NCI-H82 treated with DMSO at 0.1 percent for 48 hours (cell line): ENCODE results near the gene SEMA4C.

ENCODE experiments used
- DNase-seq: peaks from one replicate; lab custom pipeline; 2025; ENCODE audit not compliant: unreplicated experiment; lab: John Stamatoyannopoulos, UW

The SEMA4C gene

GRCh38 chr2:96823198-96823597, 46.7 kb downstream of the SEMA4C start:
- DNase-seq: no peak

DNA sequence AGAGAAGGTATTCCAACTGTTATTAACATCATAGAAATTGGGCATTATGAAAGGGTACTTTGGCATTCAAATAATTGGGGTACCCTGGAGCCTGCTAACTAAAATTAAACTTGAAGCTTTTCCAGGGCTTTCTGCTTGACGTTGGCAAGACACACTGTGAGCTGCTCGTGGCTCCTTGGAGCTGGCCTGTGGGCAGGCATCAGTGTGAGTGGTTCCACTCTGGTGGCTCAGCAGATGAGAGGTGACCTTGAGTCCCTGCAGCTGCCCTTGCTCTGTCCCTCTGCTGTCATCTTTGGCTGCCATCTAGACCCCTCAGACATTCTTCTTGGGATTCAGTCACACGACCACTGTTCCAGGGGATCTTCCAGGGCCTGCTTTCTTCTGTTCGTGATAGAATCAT, 47.1 kb downstream of the SEMA4C start:
- DNase-seq: no peak

GRCh38 chr2:96821113-96821675, 48.7 kb downstream of the SEMA4C start:
- no peak for DNase-seq

- no peak for DNase-seq
Observed at GRCh38 chr2:96819876-96820511, 49.9 kb downstream of the SEMA4C start.

GRCh38 chr2:96819128-96819875, 50.6 kb downstream of the SEMA4C start:
- no peak for DNase-seq

DNA sequence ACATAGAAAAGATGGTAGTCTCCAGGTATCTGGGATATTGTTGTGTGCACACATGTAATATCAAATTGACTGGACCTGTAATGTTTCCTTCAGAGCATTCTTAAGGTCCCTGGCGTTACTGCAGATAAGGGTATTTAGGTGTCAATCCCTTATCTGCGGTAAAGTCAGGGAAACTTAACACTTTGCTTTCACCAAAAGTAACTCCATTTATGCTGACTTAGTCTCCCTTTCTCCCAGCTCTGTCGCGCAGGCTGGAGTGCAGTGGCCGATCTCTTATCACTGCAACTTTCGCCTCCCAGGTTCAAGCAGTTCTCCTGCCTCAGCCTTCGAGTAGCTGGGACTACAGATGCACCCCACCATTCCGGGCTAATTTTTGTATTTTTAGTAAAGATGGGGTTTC, 52.0 kb downstream of the SEMA4C start:
- no peak for DNase-seq

GRCh38 chr2:96816836-96817702, 52.8 kb downstream of the SEMA4C start:
- no peak for DNase-seq

- peak; percentile 72 for DNase-seq
Observed at GRCh38 chr2:96816127-96816835, 53.6 kb downstream of the SEMA4C start, which contains the start of gene CNNM3. TSS of gene CNNM3 (plus strand) at chr2:96816268. CDS start at chr2:96816278, 10 bp downstream.

GRCh38 chr2:96815326-96816126, 54.4 kb downstream of the SEMA4C start:
- peak; percentile 41 for DNase-seq

DNA sequence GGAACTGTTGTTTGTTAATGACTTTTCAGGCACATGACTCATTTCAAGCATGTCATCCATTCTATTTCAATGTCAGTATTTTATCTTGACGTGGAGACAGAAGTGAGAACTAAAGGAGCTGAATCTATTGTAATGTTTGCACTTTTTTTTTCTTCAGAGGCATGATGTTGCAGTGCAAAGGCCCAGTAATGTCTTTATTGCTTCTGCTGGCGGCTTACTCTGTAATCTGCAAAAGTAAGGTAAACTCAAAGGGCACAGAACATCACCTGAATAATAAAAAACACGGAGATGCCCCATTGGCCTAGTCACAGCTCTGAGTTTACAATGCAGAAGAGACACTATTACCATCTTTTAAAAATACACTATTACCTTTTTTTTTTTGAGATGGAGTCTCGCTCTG, 56.2 kb downstream of the SEMA4C start:
- no peak for DNase-seq

GRCh38 chr2:96811917-96812316, 58.0 kb downstream of the SEMA4C start:
- no peak for DNase-seq

GRCh38 chr2:96810783-96811192, 59.1 kb downstream of the SEMA4C start:
- no peak for DNase-seq

DNA sequence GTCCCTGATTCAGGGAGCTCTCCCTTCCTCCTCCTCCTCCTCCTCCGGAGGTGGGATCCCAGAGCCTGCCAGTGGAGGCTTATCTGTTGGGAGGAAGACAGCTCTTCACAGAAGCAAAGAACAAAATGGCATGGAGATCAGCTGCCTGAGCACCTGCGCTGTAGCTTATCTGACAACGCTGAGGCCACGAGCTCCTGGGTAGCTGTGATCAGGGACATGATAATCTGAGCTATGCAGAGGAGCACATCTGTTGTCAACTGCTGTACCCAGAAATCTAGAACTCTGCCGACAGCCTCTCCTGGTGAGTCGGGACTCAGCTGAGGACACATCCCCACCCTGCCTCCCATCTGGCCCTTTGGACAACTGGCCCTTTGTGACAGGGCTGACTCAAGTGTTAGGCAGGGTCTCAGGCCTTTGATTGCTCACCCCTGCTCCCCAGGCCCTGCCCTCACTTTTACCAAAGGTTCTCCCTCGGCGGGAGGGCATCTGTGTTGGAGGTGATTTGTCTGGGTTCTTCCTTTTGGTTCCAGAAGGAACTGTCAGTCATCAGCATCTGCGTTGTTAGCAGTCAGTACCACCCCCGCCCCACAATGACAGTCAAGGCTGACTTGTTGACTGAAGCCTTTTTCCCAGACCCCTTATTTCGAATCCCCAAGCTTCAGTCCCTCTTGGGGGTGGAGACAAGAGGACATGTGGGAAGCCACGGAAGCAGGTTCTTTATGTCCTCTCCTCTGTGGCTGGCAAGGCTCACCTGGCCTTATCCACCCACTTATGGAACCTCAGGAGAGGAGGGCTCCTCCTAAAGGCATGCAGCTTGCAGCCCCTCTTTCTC, 59.7 kb downstream of the SEMA4C start:
- DNase-seq: no peak
